Loucy (cell line): ENCODE data around the gene KRTAP10-1.

Experiments used
- H2AFZ ChIP-seq: fragments of 200-600 bp; sonication (generic); 2 replicates; pipeline ENCODE4 v1.6.0; 2016; ENCODE audit warnings: antibody characterized with exemption, mild to moderate bottlenecking, low read length, moderate library complexity
- H3F3A ChIP-seq: fragments of 200-600 bp; 2 replicates; pipeline ENCODE4 v1.6.0; 2016; ENCODE audit warnings: antibody characterized with exemption, low read depth, mild to moderate bottlenecking
- H3K27me3 ChIP-seq: fragments of 200-600 bp; sonication (generic); 2 replicates; pipeline ENCODE4 v1.6.1; 2014; ENCODE audit warnings: low read length, mild to moderate bottlenecking; ENCODE audit not compliant: insufficient read depth, poor library complexity, severe bottlenecking
- H3K36me3 ChIP-seq: fragments of 200-600 bp; sonication (generic); 2 replicates; pipeline ENCODE4 v1.6.1; 2016; ENCODE audit warnings: low read length; ENCODE audit not compliant: insufficient read depth
- H3K4me1 ChIP-seq: fragments of 200-600 bp; sonication (generic); 2 replicates; pipeline ENCODE4 v1.5.1; 2014; ENCODE audit warnings: low read length, mild to moderate bottlenecking; ENCODE audit not compliant: insufficient read depth, poor library complexity, severe bottlenecking
- H3K4me2 ChIP-seq: fragments of 200-600 bp; sonication (generic); 2 replicates; pipeline ENCODE4 v1.6.0; 2014; ENCODE audit warnings: antibody characterized with exemption, low read length, low read depth, mild to moderate bottlenecking; ENCODE audit not compliant: poor library complexity, severe bottlenecking
- H3K4me3 ChIP-seq: fragments of 200-600 bp; sonication (generic); 2 replicates; pipeline ENCODE4 v1.5.1; 2014; ENCODE audit warnings: low read length, mild to moderate bottlenecking, mixed read lengths; ENCODE audit not compliant: poor library complexity, severe bottlenecking
- H3K79me2 ChIP-seq: fragments of 200-600 bp; sonication (generic); 2 replicates; pipeline ENCODE4 v1.6.1; 2014; ENCODE audit warnings: low read length; ENCODE audit not compliant: insufficient read depth
- H3K9ac ChIP-seq: fragments of 200-600 bp; sonication (generic); 2 replicates; pipeline ENCODE4 v1.6.0; 2014; ENCODE audit warnings: mild to moderate bottlenecking, low read depth, low read length, moderate library complexity; ENCODE audit not compliant: poor library complexity, severe bottlenecking
- H3K9me2 ChIP-seq: fragments of 200-600 bp; sonication (generic); replicated peaks from 2 replicates; pipeline ENCODE4 v1.6.1; 2016; ENCODE audit warnings: low read depth, low read length, mixed read lengths
- H3K9me3 ChIP-seq: fragments of 200-600 bp; sonication (generic); 2 replicates; pipeline ENCODE4 v1.6.1; 2014; ENCODE audit warnings: mild to moderate bottlenecking, antibody characterized with exemption, low read length, low read depth; ENCODE audit not compliant: insufficient read depth
- H4K20me1 ChIP-seq: fragments of 200-600 bp; sonication (generic); 2 replicates; pipeline ENCODE4 v1.6.0; 2014; ENCODE audit warnings: antibody characterized with exemption, low read length, mild to moderate bottlenecking; ENCODE audit not compliant: insufficient read depth, poor library complexity, severe bottlenecking
- CTCF ChIP-seq: fragments of 200-600 bp; sonication (generic); conservative IDR thresholded peaks from 2 replicates; pipeline ENCODE4 v1.5.1; 2014; ENCODE audit warnings: mild to moderate bottlenecking, antibody characterized with exemption, low read length
- EZH2phosphoT487 ChIP-seq: fragments of 200-600 bp; IDR thresholded peaks from 2 replicates; pipeline ENCODE4 v1.6.1; 2018; ENCODE audit warnings: antibody characterized with exemption, mild to moderate bottlenecking, moderate library complexity, borderline replicate concordance

KRTAP10-1 gene

DNA sequence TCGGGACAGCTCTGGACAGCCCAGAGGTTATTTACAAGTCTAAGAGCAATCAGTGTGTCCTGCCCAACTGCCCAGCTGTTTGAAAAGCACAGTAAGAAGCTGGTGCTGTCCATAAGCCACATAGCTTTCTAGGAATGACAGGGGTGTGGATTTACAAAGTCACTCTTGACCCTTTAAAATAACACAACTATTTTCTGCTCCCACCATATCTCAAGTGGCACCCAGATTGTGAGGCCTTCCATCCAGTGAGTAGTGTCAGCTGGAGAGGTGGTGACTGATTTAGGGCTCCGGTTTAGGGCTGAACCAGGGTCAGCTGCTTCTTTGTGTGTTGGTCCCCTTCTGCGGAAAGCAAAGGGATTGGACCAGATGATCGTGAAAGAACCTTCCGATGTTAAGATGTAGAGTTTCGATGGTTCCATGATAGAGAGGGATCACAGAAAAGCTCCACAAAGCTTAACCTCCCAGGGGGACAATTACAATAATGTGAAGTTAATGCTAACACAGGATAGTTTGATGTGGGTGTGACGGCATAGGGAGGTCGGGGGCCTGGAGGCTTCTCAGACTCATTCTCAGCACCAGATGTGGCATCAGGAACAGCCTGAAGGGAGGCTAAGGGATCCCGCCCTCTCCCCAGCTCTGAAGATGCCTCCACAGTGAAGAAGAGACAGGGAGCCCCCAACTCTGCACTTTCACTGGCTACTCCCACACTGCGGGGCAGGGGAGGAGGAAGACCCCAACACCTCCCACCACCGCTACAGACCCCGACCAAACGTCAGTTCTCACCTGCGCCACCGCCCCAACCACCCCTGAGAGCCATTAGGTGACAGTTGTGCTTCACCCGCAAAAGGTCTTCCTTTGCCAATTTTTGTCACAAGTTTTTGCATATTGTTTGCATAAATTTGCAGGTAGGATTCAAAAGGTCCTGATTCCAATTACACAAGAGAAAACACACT is 44.1 kb downstream of the KRTAP10-1 start:
- Histone ChIP-seq H3K4me2 (no peak overlapping the region), H3K79me2 (no peaks in the 10 kb centered on the region), H4K20me1 (no peaks in the 10 kb centered on the region), H3K36me3 (no peaks in the 10 kb centered on the region), H3K9me2 (no peaks in the 10 kb centered on the region), H3K27me3 (no peaks in the 10 kb centered on the region), H3F3A (no peaks in the 10 kb centered on the region), H3K9me3 (peaks cover 4% of the 10 kb centered on the region; the same call in 1 of the 2 replicates), H3K4me1 (no peaks in the 10 kb centered on the region), H3K4me3 (no peak overlapping the region), H3K9ac (no peak overlapping the region), H2AFZ (no peak overlapping the region)
- TF ChIP-seq EZH2phosphoT487 (no peak), CTCF (no peak)

DNA sequence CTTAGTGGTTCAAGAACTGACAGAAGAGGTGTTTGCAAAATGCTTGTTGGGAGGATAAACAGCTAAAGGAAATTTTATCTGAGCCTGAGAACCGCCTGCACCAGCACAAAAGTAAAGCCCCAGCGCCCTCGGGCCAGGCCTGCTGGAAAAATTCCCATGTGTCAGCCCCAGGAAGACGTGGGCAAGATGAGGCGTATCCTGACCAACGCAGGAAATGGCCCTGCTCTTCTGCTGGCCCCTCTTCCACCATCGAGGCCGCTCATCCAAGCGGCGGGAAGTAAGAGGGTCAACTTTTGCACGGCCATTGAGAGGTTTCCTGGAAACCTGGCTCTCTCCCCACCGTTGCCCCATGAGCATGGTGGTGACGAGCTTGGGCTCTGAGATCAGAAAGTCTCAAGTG is 45.0 kb downstream of the KRTAP10-1 start:
- Histone ChIP-seq H3K4me3 (no peak overlapping the region), H4K20me1 (no peaks in the 10 kb centered on the region), H3K9me2 (no peaks in the 10 kb centered on the region), H3K36me3 (no peaks in the 10 kb centered on the region), H3K4me1 (no peaks in the 10 kb centered on the region), H3K79me2 (no peaks in the 10 kb centered on the region), H3K9ac (no peak overlapping the region), H3F3A (no peaks in the 10 kb centered on the region), H3K9me3 (peaks cover 4% of the 10 kb centered on the region; the same call in 1 of the 2 replicates), H3K4me2 (no peak overlapping the region), H2AFZ (no peak overlapping the region), H3K27me3 (no peaks in the 10 kb centered on the region)
- TF ChIP-seq EZH2phosphoT487 (no peak), CTCF (no peak)

GRCh38 chr21:44494418-44494817 is 45.6 kb downstream of the KRTAP10-1 start:
- Histone ChIP-seq H3K36me3 (no peaks in the 10 kb centered on the region), H3F3A (no peaks in the 10 kb centered on the region), H3K9ac (no peak overlapping the region), H3K4me2 (no peak overlapping the region), H3K4me3 (no peak overlapping the region), H2AFZ (no peak overlapping the region), H3K4me1 (no peaks in the 10 kb centered on the region), H4K20me1 (no peaks in the 10 kb centered on the region), H3K27me3 (no peaks in the 10 kb centered on the region), H3K9me2 (no peaks in the 10 kb centered on the region), H3K79me2 (no peaks in the 10 kb centered on the region), H3K9me3 (peaks cover 4% of the 10 kb centered on the region; the same call in 1 of the 2 replicates)
- TF ChIP-seq CTCF (no peak), EZH2phosphoT487 (no peak)
